Cardiac muscle cell (in vitro differentiated cells and primary cell): ENCODE measurements around the gene ZNF831. TPM values are rescaled to one million over a fixed set of nuclear protein-coding genes. Genes with fewer than 3 reads are reported as not detected.

Source experiments
- DNase-seq, 2 donors: peaks; one replicate each; pipeline versions ENCODE4 v3.0.0 to v3.0.0-alpha.2; 2010 to 2017; ENCODE audit warnings: low read depth in 1 of 2, low spot score in 1 of 2
- H3K27ac ChIP-seq: fragments of 200-600 bp; sonication (generic); 2 replicates; pipeline ENCODE4 v1.5.1; 2016
- H3K27me3 ChIP-seq: fragments of 200-600 bp; sonication (generic); 2 replicates; pipeline ENCODE4 v1.6.0; 2016; ENCODE audit warnings: control low read depth
- H3K36me3 ChIP-seq: fragments of 200-600 bp; sonication (generic); 2 replicates; pipeline ENCODE4 v1.5.1; 2016; ENCODE audit warnings: control low read depth
- H3K4me1 ChIP-seq: fragments of 200-600 bp; sonication (generic); 2 replicates; pipeline ENCODE4 v1.8.1; 2017; ENCODE audit warnings: low read depth, mild to moderate bottlenecking, mixed run types
- H3K4me3 ChIP-seq: fragments of 200-600 bp; sonication (generic); 2 replicates; pipeline ENCODE4 v1.5.1; 2016; ENCODE audit warnings: mild to moderate bottlenecking
- H3K9me3 ChIP-seq: fragments of 200-600 bp; sonication (generic); 2 replicates; pipeline ENCODE4 v1.5.1; 2017; ENCODE audit warnings: low read depth, mild to moderate bottlenecking, control low read depth
- polyA plus RNA-seq: library from polyadenylated mRNA; unstranded; fragments of >200 nt; fragmentation: Nextera tagmentation; extraction: Ambion mirVana; gene quantifications from 2 replicates; pipeline ENCODE4 v1.2.1, GENCODE V29; 2016
- total RNA-seq: library from RNA; depleted of rRNA; stranded (reverse); fragments of >200 nt; gene quantifications from 2 replicates; pipeline ENCODE4 v1.2.3, GENCODE V29; 2016
- TF ChIP-seq, protein P1 (sequence below): IDR thresholded peaks from 2 replicates; pipeline ENCODE4 v1.5.1; 2012; ENCODE audit warnings: low read depth, mild to moderate bottlenecking, low read length

The ZNF831 gene
- total and polyA plus RNA-seq, 2 experiments from 2014 or later, result not detected

DNA sequence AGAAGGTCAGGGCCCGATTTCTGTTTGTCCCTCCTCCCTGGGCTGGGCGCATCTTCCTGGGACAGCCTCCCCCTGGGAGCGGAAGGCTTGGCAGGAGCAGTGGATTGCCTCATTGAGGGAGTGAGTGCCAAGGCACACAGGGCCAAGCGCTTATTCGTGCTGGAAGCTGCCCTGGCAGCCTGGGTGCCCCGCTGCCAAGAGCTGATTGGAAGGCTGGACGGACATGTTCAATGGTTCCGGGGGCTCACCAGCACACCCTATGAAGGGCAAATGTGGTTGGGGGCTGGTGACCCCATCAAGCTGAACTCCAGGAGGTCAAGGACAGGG is 10.3 kb upstream of the ZNF831 start:
- no peak overlapping the region for H3K27ac ChIP-seq
- TF ChIP-seq, protein P1, sequence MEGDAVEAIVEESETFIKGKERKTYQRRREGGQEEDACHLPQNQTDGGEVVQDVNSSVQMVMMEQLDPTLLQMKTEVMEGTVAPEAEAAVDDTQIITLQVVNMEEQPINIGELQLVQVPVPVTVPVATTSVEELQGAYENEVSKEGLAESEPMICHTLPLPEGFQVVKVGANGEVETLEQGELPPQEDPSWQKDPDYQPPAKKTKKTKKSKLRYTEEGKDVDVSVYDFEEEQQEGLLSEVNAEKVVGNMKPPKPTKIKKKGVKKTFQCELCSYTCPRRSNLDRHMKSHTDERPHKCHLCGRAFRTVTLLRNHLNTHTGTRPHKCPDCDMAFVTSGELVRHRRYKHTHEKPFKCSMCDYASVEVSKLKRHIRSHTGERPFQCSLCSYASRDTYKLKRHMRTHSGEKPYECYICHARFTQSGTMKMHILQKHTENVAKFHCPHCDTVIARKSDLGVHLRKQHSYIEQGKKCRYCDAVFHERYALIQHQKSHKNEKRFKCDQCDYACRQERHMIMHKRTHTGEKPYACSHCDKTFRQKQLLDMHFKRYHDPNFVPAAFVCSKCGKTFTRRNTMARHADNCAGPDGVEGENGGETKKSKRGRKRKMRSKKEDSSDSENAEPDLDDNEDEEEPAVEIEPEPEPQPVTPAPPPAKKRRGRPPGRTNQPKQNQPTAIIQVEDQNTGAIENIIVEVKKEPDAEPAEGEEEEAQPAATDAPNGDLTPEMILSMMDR, result no peak
- H3K4me3 ChIP-seq, result no peak overlapping the region
- no peaks in the 10 kb centered on the region for H3K9me3 ChIP-seq
- no peaks in the 10 kb centered on the region for H3K27me3 ChIP-seq
- no peaks in the 10 kb centered on the region for H3K36me3 ChIP-seq
- H3K4me1 ChIP-seq, result no peaks in the 10 kb centered on the region
- DNase-seq, result no peak

DNA sequence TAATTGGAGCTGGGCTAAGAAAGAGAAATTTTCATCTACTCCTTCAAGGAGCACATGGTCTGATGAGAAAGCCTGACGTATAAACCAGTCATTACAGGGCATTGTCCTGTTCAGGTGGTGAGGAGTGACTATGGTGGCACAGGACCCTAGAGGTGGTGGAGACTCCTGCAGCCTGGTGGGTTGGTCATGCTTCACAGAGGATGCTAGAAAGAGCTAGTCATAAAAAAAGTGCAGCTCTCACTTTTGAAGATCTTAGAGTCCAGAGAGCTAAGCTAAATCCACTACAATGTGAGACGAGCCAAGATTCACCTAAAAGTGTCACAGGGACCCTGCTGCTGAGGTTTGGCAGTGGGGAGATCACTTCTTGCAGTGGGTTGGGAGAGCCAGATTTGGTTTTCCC is 9.8 kb upstream of the ZNF831 start:
- DNase-seq, result no peak
- Histone ChIP-seq H3K36me3 (no peaks in the 10 kb centered on the region), H3K4me3 (no peak overlapping the region), H3K9me3 (no peaks in the 10 kb centered on the region), H3K4me1 (no peaks in the 10 kb centered on the region), H3K27me3 (no peaks in the 10 kb centered on the region), H3K27ac (no peak overlapping the region)
- TF ChIP-seq, protein P1, result no peak

DNA sequence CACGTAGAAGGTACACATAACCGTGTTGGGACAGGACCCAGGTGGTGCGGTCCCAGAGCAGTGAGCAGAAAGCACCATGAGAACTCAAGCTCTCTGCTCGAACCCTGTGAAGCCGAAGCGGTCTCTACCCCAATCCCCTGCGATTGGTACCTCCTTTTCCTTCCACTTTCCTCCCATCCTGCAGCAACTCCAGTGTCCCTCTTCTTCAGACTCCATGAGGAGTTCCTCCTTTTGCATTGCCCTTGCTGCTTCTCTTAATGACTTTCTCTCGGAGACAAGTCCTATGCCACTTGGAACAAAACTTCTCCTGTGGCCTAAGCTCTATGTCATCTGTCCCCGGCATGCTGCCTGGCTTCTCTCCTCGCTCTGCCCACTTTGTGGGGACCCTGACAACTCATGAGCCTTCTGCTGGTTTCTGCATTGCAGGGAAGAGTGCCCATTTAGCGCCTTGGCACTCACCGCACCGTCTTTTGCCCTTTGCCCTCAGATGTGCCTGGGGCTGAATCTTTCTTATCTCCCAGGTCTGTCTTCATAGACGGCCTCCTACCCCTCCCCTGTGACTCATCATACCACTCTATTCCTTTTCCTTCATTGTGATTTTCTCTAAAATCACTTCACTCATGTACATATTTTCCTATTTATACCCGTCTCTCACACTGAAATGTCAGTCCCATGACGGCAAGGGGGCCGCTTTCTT is 9.2 kb upstream of the ZNF831 start:
- TF ChIP-seq, protein P1, result no peak
- no peak overlapping the region for H3K4me3 ChIP-seq
- H3K36me3 ChIP-seq, result no peaks in the 10 kb centered on the region
- H3K4me1 ChIP-seq, result no peaks in the 10 kb centered on the region
- no peaks in the 10 kb centered on the region for H3K9me3 ChIP-seq
- DNase-seq, result no peak
- H3K27me3 ChIP-seq, result no peaks in the 10 kb centered on the region
- no peak overlapping the region for H3K27ac ChIP-seq

DNA sequence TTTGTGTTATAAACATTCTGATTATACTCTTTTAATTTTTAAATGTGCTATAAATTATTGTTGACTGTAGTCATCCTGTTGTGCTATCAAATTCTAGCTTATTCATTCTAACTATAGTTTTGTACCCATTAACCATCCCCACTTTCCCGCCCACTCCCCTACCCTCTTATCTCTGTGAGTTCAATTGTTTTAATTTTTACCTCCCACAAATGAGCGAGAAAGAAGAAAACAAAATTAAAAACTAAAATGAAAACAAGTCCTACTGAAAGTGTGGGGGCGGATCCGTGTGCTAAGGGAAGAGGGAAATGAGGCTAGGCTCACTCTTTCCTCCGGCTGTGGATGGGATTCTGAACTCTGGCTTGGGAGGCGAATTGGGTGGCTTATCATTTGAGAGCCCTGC is 6.6 kb upstream of the ZNF831 start:
- no peak overlapping the region for H3K4me3 ChIP-seq
- TF ChIP-seq, protein P1, result no peak
- no peaks in the 10 kb centered on the region for H3K4me1 ChIP-seq
- no peak overlapping the region for H3K27ac ChIP-seq
- H3K9me3 ChIP-seq, result no peaks in the 10 kb centered on the region
- no peak for DNase-seq
- H3K36me3 ChIP-seq, result no peaks in the 10 kb centered on the region
- no peaks in the 10 kb centered on the region for H3K27me3 ChIP-seq

DNA sequence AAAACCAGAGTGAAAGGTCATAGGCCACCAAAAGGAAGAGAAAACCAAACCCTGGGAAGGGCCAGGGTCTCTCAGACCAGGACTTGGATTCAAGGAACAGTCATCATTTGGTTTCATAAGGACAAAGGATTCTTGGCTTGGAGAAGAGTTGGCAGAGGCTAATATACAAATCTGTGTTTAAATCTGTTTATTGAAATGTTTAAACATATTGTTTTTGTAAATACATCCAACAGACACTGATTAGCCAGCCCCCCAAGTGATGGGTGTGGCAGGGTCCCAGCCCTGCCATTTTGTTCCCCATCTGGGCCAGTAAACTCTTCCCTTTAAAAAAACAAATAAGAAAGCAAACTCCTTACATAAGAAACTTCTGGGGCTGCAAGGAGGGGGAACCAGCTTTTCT is 6.1 kb upstream of the ZNF831 start:
- no peak overlapping the region for H3K27ac ChIP-seq
- no peak overlapping the region for H3K4me3 ChIP-seq
- H3K4me1 ChIP-seq, result no peaks in the 10 kb centered on the region
- no peaks in the 10 kb centered on the region for H3K27me3 ChIP-seq
- H3K9me3 ChIP-seq, result no peaks in the 10 kb centered on the region
- H3K36me3 ChIP-seq, result no peaks in the 10 kb centered on the region
- TF ChIP-seq, protein P1, result no peak
- DNase-seq, result no peak
